Measurements from ENCODE around the gene ITFG2.

GRCh38 chr12:2765052-2765451 lies 47.4 kb upstream of the ITFG2 start:
- TF ChIP-seq EZH2 (IDR thresholded peaks at IDR 0.05; ENCODE audit: low read length) (no peak), CTCF (optimal IDR thresholded peaks at IDR 0.05 in 1 of 3, IDR thresholded peaks at IDR 0.05 in 1 of 3, conservative IDR thresholded peaks at IDR 0.05 in 1 of 3; ENCODE audit: extremely low read depth in 1 of 3, insufficient read depth in 2 of 3, low read length in 3 of 3) (no peak)
